ENCODE results near the gene R3HDM2.
"Not testable (repeated sequence)": the region's sequence is repeated elsewhere in the genome, so short reads cannot be mapped to it uniquely, and the experiment has no call there.

The R3HDM2 gene

DNA sequence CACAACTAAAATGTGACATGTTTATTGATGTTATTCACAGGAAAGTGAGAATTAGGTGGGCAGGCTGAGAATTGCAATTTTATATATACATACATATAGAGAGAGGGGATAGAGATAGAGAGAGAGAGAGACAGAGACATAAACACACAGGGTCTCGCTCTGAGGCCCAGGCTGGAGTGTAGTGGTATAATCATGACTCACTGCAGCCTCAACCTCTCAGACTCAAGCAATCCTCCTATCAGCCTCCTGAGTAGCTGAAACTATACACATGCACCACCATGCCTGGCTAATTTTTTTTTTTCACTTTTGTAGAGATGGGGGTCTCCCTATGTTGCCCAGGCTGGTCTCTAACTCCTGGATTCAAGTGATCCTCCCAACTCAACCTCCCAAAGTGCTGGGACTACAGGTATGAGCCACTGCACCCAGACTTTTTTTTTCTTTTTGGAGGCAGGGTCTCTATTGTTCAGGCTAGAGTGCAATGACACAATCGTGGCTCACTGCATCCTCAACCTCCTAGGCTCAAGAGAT, 49.1 kb downstream of the R3HDM2 start:
- no peak overlapping the region for H3K9ac ChIP-seq (ENCODE audit: low read depth, low read length)
- H3K4me1 ChIP-seq (ENCODE audit: control insufficient read depth, insufficient read depth, low read length), result no peaks in the 10 kb centered on the region
- no peak overlapping the region for H3K4me3 ChIP-seq (ENCODE audit: low read depth, low read length)

DNA sequence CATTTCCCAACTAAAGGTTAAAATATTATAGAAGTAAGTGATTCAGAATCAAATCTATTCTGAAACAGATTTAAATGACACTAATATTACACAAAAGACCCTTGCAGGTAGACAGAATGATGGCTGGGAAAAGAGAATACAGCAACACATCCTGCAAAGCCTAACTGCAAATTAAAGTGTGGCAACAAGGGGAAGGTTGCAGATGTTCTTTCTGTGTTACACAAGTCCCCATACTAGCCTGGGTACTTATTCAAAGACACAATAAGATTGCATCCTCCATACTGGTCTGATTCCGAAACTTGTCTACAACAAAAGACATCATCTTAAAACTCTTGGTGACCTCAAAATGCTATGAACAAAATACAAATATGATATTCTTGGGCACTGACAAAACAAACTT, 50.5 kb downstream of the R3HDM2 start:
- Histone ChIP-seq H3K9me3 (ENCODE audit: control insufficient read depth, insufficient read depth, low read length) (no peaks in the 10 kb centered on the region), H3K9ac (ENCODE audit: low read depth, low read length) (no peak overlapping the region), H3K4me1 (ENCODE audit: control insufficient read depth, insufficient read depth, low read length) (no peaks in the 10 kb centered on the region), H3K27me3 (ENCODE audit: control insufficient read depth, insufficient read depth, low read length) (no peaks in the 10 kb centered on the region), H3K4me3 (ENCODE audit: low read depth, low read length) (no peak overlapping the region), H3K36me3 (ENCODE audit: control insufficient read depth, insufficient read depth, low read length) (no peaks in the 10 kb centered on the region)

More for the DNA sequence above, 49.1 kb downstream of the R3HDM2 start:
- H3K27me3 ChIP-seq (ENCODE audit: control insufficient read depth, insufficient read depth, low read length), result no peaks in the 10 kb centered on the region
- no peaks in the 10 kb centered on the region for H3K36me3 ChIP-seq (ENCODE audit: control insufficient read depth, insufficient read depth, low read length)
- no peaks in the 10 kb centered on the region for H3K9me3 ChIP-seq (ENCODE audit: control insufficient read depth, insufficient read depth, low read length)

DNA sequence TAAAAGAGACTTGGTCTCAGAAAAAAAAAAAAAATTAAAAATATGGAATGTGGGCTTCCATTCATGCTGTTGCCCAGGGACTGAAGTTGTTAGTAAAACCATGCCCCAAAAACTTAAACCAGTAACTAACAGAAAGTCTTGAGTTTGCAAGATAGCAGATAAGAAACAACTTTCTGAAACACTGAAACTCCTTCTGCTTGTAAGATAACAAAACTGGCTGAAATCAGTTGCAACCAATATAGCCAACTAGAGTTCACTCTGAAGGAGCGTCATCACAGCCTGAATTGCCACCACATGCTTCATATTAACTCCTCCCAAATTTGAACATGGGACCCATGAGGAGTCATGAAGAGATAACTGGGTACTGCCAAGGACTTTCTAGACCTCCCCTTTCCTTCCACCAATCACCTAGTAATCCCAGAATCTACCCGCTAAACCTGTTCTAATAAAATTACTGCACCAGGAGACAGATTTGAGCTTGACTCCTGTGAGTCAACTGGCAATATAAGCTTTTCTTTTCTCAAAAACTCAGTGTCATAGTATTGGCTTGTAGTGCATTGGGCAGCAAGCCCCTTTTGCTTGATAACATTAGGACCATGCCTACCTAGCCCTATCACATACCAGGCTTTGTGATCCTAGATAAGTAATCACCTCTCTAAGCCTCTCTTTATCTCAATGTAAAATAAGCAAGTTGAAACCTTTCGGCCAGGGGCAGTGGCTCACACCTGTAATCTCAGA, 53.6 kb downstream of the R3HDM2 start:
- Histone ChIP-seq H3K9ac (ENCODE audit: low read depth, low read length) (no peak overlapping the region), H3K27me3 (ENCODE audit: control insufficient read depth, insufficient read depth, low read length) (no peaks in the 10 kb centered on the region), H3K4me1 (ENCODE audit: control insufficient read depth, insufficient read depth, low read length) (no peaks in the 10 kb centered on the region), H3K4me3 (ENCODE audit: low read depth, low read length) (no peak overlapping the region), H3K9me3 (ENCODE audit: control insufficient read depth, insufficient read depth, low read length) (no peaks in the 10 kb centered on the region), H3K36me3 (ENCODE audit: control insufficient read depth, insufficient read depth, low read length) (no peaks in the 10 kb centered on the region)

DNA sequence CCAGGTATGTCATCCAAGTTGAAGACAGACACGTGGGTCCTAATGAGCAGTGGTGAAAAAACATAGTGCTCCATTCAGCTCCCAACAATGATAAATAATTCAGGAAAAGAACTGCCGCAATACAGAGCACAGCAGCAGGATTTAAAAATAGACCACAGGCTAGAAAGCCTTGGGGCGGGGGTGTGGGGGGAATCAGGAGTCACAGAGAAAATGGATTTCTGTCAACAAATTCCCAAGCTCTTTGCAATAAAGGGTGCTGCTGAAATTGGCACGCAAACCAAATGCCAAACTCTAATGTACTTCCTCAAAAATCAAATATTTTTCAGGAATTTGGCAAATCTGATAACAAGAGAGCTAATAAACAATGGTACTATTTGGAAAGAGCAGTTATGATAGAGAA, 58.6 kb downstream of the R3HDM2 start:
- no peaks in the 10 kb centered on the region for H3K9me3 ChIP-seq (ENCODE audit: control insufficient read depth, insufficient read depth, low read length)
- no peaks in the 10 kb centered on the region for H3K36me3 ChIP-seq (ENCODE audit: control insufficient read depth, insufficient read depth, low read length)
- no peaks in the 10 kb centered on the region for H3K27me3 ChIP-seq (ENCODE audit: control insufficient read depth, insufficient read depth, low read length)
- H3K9ac ChIP-seq (ENCODE audit: low read depth, low read length), result no peak overlapping the region
- H3K4me1 ChIP-seq (ENCODE audit: control insufficient read depth, insufficient read depth, low read length), result peaks cover 3% of the 10 kb centered on the region
- H3K4me3 ChIP-seq (ENCODE audit: low read depth, low read length), result no peak overlapping the region

DNA sequence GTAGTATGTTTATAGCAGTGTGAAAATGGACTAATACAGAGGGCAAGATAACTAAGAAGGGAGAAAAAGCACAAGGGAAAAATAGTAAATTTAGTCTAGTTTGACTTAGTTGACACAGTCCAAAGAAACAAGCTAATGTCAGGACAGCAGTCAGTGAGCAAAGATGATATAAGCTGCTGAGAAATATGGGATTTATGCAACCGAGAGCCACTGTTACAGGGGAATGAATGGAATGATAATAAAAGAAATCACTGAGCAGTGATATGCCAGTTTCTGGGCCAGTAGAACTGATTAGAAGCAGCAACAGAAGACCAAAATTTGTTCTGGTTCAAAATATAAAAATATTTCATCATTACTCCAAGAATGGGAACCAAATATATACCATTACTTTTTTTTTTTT, 60.1 kb downstream of the R3HDM2 start:
- no peaks in the 10 kb centered on the region for H3K27me3 ChIP-seq (ENCODE audit: control insufficient read depth, insufficient read depth, low read length)

DNA sequence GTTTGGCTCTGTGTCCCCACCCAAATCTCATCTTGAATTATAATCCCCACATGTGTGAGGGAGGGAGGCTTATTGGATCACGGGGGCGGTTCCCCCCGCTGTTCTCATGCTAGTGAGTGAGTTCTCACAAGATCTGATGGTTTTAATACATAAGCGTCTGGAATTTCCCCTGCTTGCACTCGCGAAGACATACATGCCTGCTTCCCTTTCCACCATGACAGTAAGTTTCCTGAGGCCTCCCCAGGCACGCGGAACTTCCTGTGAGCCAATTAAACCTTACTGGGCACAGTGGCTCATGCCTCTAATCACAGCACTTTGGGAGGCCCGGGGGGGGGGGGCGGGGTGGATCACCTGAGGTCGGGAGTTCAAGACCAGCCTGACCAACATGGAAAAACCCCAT, 60.8 kb downstream of the R3HDM2 start:
- Histone ChIP-seq H3K9ac (ENCODE audit: low read depth, low read length) (no peak overlapping the region), H3K9me3 (ENCODE audit: control insufficient read depth, insufficient read depth, low read length) (no peaks in the 10 kb centered on the region), H3K27me3 (ENCODE audit: control insufficient read depth, insufficient read depth, low read length) (no peaks in the 10 kb centered on the region), H3K4me1 (ENCODE audit: control insufficient read depth, insufficient read depth, low read length) (peaks cover 3% of the 10 kb centered on the region), H3K4me3 (ENCODE audit: low read depth, low read length) (no peak overlapping the region), H3K36me3 (ENCODE audit: control insufficient read depth, insufficient read depth, low read length) (no peaks in the 10 kb centered on the region)

More for the DNA sequence above, 60.1 kb downstream of the R3HDM2 start:
- Histone ChIP-seq H3K9me3 (ENCODE audit: control insufficient read depth, insufficient read depth, low read length) (no peaks in the 10 kb centered on the region), H3K36me3 (ENCODE audit: control insufficient read depth, insufficient read depth, low read length) (no peaks in the 10 kb centered on the region), H3K9ac (ENCODE audit: low read depth, low read length) (no peak overlapping the region), H3K4me1 (ENCODE audit: control insufficient read depth, insufficient read depth, low read length) (peaks cover 3% of the 10 kb centered on the region), H3K4me3 (ENCODE audit: low read depth, low read length) (no peak overlapping the region)

DNA sequence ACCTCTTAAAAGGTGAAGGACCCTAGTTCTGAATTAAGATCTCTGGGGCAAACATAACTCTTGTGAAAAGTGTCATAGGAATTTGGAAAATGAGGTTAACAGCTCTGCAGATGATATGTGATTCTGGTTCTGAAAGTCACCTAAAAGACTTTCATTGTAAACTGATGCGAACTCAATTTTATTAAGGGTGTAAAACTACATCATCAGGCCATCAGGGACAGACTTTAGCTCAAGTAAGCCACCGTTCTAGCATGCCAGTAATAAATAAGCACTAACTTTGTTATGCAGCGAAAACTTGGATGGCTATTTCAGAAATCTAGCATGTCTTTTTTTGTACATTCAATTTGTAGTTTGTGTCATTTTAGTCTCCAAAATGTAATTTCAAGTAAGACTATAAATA, 61.6 kb downstream of the R3HDM2 start:
- Histone ChIP-seq H3K36me3 (ENCODE audit: control insufficient read depth, insufficient read depth, low read length) (no peaks in the 10 kb centered on the region), H3K4me1 (ENCODE audit: control insufficient read depth, insufficient read depth, low read length) (peaks cover 3% of the 10 kb centered on the region), H3K9me3 (ENCODE audit: control insufficient read depth, insufficient read depth, low read length) (no peaks in the 10 kb centered on the region), H3K27me3 (ENCODE audit: control insufficient read depth, insufficient read depth, low read length) (no peaks in the 10 kb centered on the region), H3K4me3 (ENCODE audit: low read depth, low read length) (no peak overlapping the region), H3K9ac (ENCODE audit: low read depth, low read length) (no peak overlapping the region)

DNA sequence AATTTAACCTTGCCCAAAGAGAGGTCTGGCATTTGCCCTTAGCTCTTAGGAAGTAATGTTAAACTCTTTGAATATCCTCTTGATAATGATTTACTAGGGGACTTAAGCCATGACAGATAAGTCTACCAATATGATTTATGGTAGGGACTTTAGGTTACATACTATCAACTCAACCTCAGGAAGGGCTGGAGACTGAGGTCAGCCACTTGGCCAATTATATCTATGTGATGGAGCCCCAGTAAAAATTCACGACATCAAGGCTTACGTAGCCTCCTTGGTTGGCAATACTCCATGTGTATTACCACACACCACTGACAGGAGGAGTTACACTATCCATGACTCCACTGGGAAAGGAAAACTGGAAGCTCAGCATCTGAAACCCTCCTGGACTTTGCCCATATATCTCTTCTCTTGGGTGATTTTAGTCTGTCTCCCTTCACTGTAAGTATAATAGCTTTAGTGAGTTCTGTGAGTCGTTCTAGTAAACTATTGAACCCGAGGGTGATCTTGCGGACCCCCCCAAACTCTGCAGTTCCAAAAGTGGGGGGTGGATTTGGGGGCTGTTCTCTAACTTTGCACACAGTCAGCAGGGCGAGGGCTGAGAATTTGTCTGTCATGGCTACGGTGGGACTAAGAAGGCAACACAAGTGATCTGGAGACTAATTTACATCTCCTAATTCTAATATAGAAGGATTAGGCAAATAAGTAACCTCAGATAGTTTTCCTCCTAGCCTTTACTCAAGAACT, 62.3 kb downstream of the R3HDM2 start:
- Histone ChIP-seq H3K4me1 (ENCODE audit: control insufficient read depth, insufficient read depth, low read length) (peaks cover 3% of the 10 kb centered on the region), H3K36me3 (ENCODE audit: control insufficient read depth, insufficient read depth, low read length) (no peaks in the 10 kb centered on the region), H3K9ac (ENCODE audit: low read depth, low read length) (no peak overlapping the region), H3K9me3 (ENCODE audit: control insufficient read depth, insufficient read depth, low read length) (no peaks in the 10 kb centered on the region), H3K4me3 (ENCODE audit: low read depth, low read length) (no peak overlapping the region), H3K27me3 (ENCODE audit: control insufficient read depth, insufficient read depth, low read length) (no peaks in the 10 kb centered on the region)

DNA sequence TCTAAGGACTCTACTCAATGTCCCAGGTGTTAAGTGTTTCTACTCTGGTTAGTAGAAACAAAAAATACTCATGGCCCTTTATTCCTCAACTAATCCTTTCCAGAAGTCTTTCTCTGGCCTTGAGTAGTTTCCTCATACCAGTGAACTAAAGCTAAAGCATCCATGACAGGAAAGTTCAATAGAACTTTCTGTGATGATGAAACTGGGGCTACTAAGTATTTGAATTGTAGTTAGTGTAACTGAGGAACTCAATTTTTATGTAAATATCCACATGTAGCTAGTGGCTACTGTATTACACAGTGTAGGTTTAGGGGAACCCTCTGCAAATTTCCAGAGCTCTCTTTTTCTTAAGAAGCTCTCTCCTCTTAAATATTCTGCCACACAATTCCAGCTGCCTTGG, 63.7 kb downstream of the R3HDM2 start:
- Histone ChIP-seq H3K9ac (ENCODE audit: low read depth, low read length) (no peak overlapping the region), H3K4me1 (ENCODE audit: control insufficient read depth, insufficient read depth, low read length) (peaks cover 3% of the 10 kb centered on the region), H3K9me3 (ENCODE audit: control insufficient read depth, insufficient read depth, low read length) (no peaks in the 10 kb centered on the region), H3K27me3 (ENCODE audit: control insufficient read depth, insufficient read depth, low read length) (no peaks in the 10 kb centered on the region), H3K36me3 (ENCODE audit: control insufficient read depth, insufficient read depth, low read length) (no peaks in the 10 kb centered on the region), H3K4me3 (ENCODE audit: low read depth, low read length) (no peak overlapping the region)

DNA sequence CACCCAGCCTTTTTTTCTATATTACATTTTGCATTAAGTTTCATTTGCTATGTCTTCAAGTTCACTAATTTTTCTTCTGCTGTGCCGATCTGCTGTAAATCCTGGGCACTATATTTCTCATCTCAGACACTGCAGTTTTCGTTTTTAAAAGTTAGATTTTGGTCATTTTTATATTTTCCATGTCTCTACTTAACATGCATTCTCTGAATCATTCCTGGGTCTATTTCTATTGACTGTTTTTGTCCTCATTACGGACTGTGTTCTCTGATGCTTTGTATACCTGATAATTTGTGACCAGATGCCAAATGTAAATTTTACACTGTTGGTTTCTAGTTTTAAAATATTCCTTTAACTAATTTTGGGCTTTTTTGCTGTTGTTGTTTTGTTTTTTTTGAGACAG, 64.5 kb downstream of the R3HDM2 start:
- Histone ChIP-seq H3K27me3 (ENCODE audit: control insufficient read depth, insufficient read depth, low read length) (no peaks in the 10 kb centered on the region), H3K9ac (ENCODE audit: low read depth, low read length) (no peak overlapping the region), H3K4me1 (ENCODE audit: control insufficient read depth, insufficient read depth, low read length) (peaks cover 3% of the 10 kb centered on the region), H3K36me3 (ENCODE audit: control insufficient read depth, insufficient read depth, low read length) (no peaks in the 10 kb centered on the region), H3K4me3 (ENCODE audit: low read depth, low read length) (no peak overlapping the region), H3K9me3 (ENCODE audit: control insufficient read depth, insufficient read depth, low read length) (no peaks in the 10 kb centered on the region)

DNA sequence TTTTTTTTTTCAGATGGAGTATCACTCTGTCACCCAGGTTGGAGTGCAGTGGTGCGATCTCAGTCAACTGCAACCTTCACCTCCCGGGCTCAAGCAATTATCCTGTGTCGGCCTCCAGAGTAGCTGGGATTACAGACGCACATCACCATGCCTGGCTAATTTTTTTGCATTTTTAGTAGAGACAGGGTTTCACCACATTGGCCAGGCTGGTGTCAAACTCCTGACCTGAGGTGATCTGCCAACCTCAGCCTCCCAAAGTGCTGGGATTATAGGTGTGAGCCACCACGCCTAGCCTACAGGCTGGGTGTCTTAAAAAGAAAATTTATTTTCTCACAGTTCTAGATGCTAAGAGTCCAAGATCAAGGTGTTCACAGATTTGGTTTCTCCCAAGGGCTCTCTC, 66.7 kb downstream of the R3HDM2 start:
- H3K36me3 ChIP-seq (ENCODE audit: control insufficient read depth, insufficient read depth, low read length); H3K4me3 ChIP-seq (ENCODE audit: low read depth, low read length); H3K9me3 ChIP-seq (ENCODE audit: control insufficient read depth, insufficient read depth, low read length); H3K9ac ChIP-seq (ENCODE audit: low read depth, low read length); H3K4me1 ChIP-seq (ENCODE audit: control insufficient read depth, insufficient read depth, low read length); H3K27me3 ChIP-seq (ENCODE audit: control insufficient read depth, insufficient read depth, low read length): not testable (repeated sequence)

DNA sequence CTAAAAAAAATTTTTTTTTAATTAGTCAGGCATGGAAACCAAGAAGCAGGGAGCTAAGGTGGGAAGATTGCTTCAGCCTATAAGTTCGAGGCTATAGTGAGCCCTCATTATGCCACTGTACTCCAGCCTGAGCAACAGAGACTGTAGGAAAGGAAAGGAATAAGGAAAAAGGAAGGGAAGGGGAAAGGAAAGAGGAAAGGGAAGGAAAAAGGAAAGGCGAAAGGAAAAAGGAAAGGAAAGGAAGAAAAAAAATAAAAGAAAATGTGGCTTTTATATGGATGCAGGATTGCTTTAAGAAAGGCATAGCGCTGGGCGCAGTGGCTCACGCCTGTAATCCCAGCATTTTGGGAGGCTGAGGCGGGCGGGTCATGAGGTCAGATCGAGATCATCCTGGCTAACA, 70.4 kb downstream of the R3HDM2 start:
- Histone ChIP-seq H3K9ac (ENCODE audit: low read depth, low read length) (no peak overlapping the region), H3K9me3 (ENCODE audit: control insufficient read depth, insufficient read depth, low read length) (no peaks in the 10 kb centered on the region), H3K36me3 (ENCODE audit: control insufficient read depth, insufficient read depth, low read length) (no peaks in the 10 kb centered on the region), H3K27me3 (ENCODE audit: control insufficient read depth, insufficient read depth, low read length) (no peaks in the 10 kb centered on the region), H3K4me1 (ENCODE audit: control insufficient read depth, insufficient read depth, low read length) (no peaks in the 10 kb centered on the region), H3K4me3 (ENCODE audit: low read depth, low read length) (no peak overlapping the region)
